H1 (cell line): ENCODE results near the gene UPK2. TPM values are rescaled to one million over a fixed set of nuclear protein-coding genes. Genes with fewer than 3 reads are reported as not detected.

Experiments
- CTCF ChIA-PET: fragments of 300-600 bp; sonication (Branson Sonifier 250); formaldehyde crosslinking; loops from one replicate; lab custom pipeline; 2021; ENCODE audit not compliant: partially characterized antibody; lab: Charles Lee
- POLR2A ChIA-PET: fragments of 300-600 bp; sonication (Branson Sonifier 250); formaldehyde crosslinking; loops from one replicate; lab custom pipeline; 2021; ENCODE audit warnings: inconsistent platforms; ENCODE audit not compliant: partially characterized antibody; lab: Charles Lee
- DNase-seq, 2 experiments: peaks; one replicate each; pipeline versions ENCODE4 v3.0.0 to v3.0.0-alpha.2; 2010 to 2022; ENCODE audit warnings: low spot score in 2 of 2, low read depth in 1 of 2, mixed read lengths in 1 of 2
- FAIRE-seq: peaks from 2 replicates; lab custom pipeline; 2011; peaks lifted over from hg19 to GRCh38; lab: Jason Lieb, UNC
- H2AFZ ChIP-seq: 2 replicates; pipeline ENCODE4 v1.8.1; 2012; ENCODE audit warnings: low read length, inconsistent platforms
- H2AK5ac ChIP-seq: 2 replicates; pipeline ENCODE4 v1.6.1; 2013; ENCODE audit warnings: low read depth, low read length
- H2BK120ac ChIP-seq: replicated peaks from 2 replicates; pipeline ENCODE3; 2013; ENCODE audit warnings: low read depth, low read length, inconsistent platforms
- H2BK12ac ChIP-seq: 2 replicates; pipeline ENCODE4 v1.6.1; 2013; ENCODE audit warnings: low read depth, low read length
- H2BK15ac ChIP-seq: 2 replicates; pipeline ENCODE4 v1.6.1; 2013; ENCODE audit warnings: low read length
- H2BK20ac ChIP-seq: 2 replicates; pipeline ENCODE4 v1.6.1; 2013; ENCODE audit warnings: low read length
- H2BK5ac ChIP-seq: 2 replicates; pipeline ENCODE4 v1.6.1; 2013; ENCODE audit warnings: low read depth, low read length
- H3K14ac ChIP-seq: 2 replicates; pipeline ENCODE4 v1.6.1; 2013; ENCODE audit warnings: inconsistent platforms; ENCODE audit not compliant: insufficient read length
- H3K18ac ChIP-seq: 2 replicates; pipeline ENCODE4 v1.6.1; 2013; ENCODE audit warnings: low read length; ENCODE audit errors: extremely low read depth
- H3K23ac ChIP-seq: 2 replicates; pipeline ENCODE4 v1.6.1; 2013; ENCODE audit warnings: inconsistent platforms; ENCODE audit not compliant: insufficient read length
- H3K23me2 ChIP-seq: 2 replicates; pipeline ENCODE4 v1.6.1; 2013; ENCODE audit warnings: low read depth, low read length
- H3K27ac ChIP-seq: 2 replicates; pipeline ENCODE4 v1.6.1; 2011; ENCODE audit warnings: low read depth, low read length, inconsistent platforms
- H3K27me3 ChIP-seq, 4 experiments: replicated peaks in 1 of 4; 1 replicate in 1 of 4; 2 replicates in 3 of 4; pipeline versions ENCODE4 v1.6.1 to v1.8.1; 2011 to 2013; ENCODE audit warnings: low read length in 3 of 4, mild to moderate bottlenecking in 3 of 4, inconsistent platforms in 2 of 4, mixed read lengths in 2 of 4, moderate library complexity in 1 of 4; ENCODE audit not compliant: control insufficient read depth in 3 of 4, insufficient read depth in 3 of 4; ENCODE audit errors: extremely low read depth in 1 of 4
- H3K36me3 ChIP-seq, 4 experiments: 2 replicates each; pipeline versions ENCODE4 v1.6.1 to v1.8.1; 2011 to 2013; ENCODE audit warnings: mild to moderate bottlenecking in 4 of 4, low read length in 3 of 4, moderate library complexity in 2 of 4, control low read depth in 1 of 4, inconsistent platforms in 1 of 4; ENCODE audit not compliant: insufficient read depth in 4 of 4, control insufficient read depth in 2 of 4
- H3K4ac ChIP-seq: replicated peaks from 2 replicates; pipeline ENCODE3; 2013; ENCODE audit warnings: low read length, low read depth, mixed read lengths, inconsistent platforms; ENCODE audit not compliant: insufficient read length
- H3K4me1 ChIP-seq, 4 experiments: replicated peaks in 1 of 4; 1 replicate in 1 of 4; 2 replicates in 3 of 4; pipeline versions ENCODE4 v1.6.1 to v1.8.1; 2011 to 2013; ENCODE audit warnings: low read length in 3 of 4, inconsistent platforms in 2 of 4, mixed read lengths in 1 of 4; ENCODE audit not compliant: insufficient read depth in 4 of 4, control insufficient read depth in 3 of 4
- H3K4me2 ChIP-seq, 2 experiments: 2 replicates each; pipeline versions ENCODE4 v1.6.1 to v1.8.1; 2011 to 2013; ENCODE audit warnings: low read depth in 2 of 2, low read length in 2 of 2, control low read depth in 1 of 2, inconsistent platforms in 1 of 2, mild to moderate bottlenecking in 1 of 2; ENCODE audit not compliant: insufficient read depth in 1 of 2
- H3K4me3 ChIP-seq, 4 experiments: fragments of 200-600, 300-600 bp in 1 of 4; sonication (generic), shearing (Covaris generic), sonication (Bioruptor Twin) in 1 of 4; 2 replicates each; pipeline versions ENCODE4 v1.5.1 to v1.8.1; 2011 to 2016; ENCODE audit warnings: low read length in 4 of 4, low read depth in 3 of 4, control low read depth in 2 of 4, inconsistent platforms in 2 of 4, mild to moderate bottlenecking in 2 of 4, mixed read lengths in 1 of 4, moderate library complexity in 1 of 4; ENCODE audit not compliant: insufficient read depth in 2 of 4; ENCODE audit errors: extremely low read depth in 1 of 4
- H3K56ac ChIP-seq: replicated peaks from 2 replicates; pipeline ENCODE3; 2013; ENCODE audit warnings: low read depth, mild to moderate bottlenecking, mixed read lengths, low read length, inconsistent platforms; ENCODE audit not compliant: insufficient read length
- H3K79me1 ChIP-seq: 2 replicates; pipeline ENCODE4 v1.6.1; 2013; ENCODE audit warnings: low read depth, low read length, control low read depth
- H3K79me2 ChIP-seq, 2 experiments: 2 replicates each; pipeline versions ENCODE4 v1.6.1 to v1.8.1; 2012 to 2013; ENCODE audit warnings: low read length in 2 of 2, mild to moderate bottlenecking in 2 of 2, inconsistent platforms in 1 of 2; ENCODE audit not compliant: insufficient read depth in 2 of 2, control insufficient read depth in 1 of 2
- H3K9ac ChIP-seq, 4 experiments: replicated peaks in 1 of 4; 1 replicate in 1 of 4; 2 replicates in 3 of 4; pipeline versions ENCODE4 v1.6.1 to v1.8.1; 2011 to 2013; ENCODE audit warnings: low read depth in 3 of 4, low read length in 3 of 4, control low read depth in 2 of 4, mild to moderate bottlenecking in 2 of 4, moderate library complexity in 2 of 4, inconsistent platforms in 1 of 4; ENCODE audit errors: extremely low read depth in 1 of 4
- H3K9me3 ChIP-seq, 2 experiments: 2 replicates each; pipeline versions ENCODE4 v1.6.1 to v1.8.1; 2012 to 2013; ENCODE audit warnings: mild to moderate bottlenecking in 2 of 2, moderate library complexity in 2 of 2, control low read depth in 1 of 2, inconsistent platforms in 1 of 2, low read depth in 1 of 2, low read length in 1 of 2, mixed read lengths in 1 of 2; ENCODE audit not compliant: insufficient read depth in 2 of 2
- H4K20me1 ChIP-seq, 2 experiments: replicated peaks in 1 of 2; 2 replicates each; pipeline versions ENCODE3 to v1.8.1; 2011 to 2013; ENCODE audit warnings: inconsistent platforms in 2 of 2, low read length in 2 of 2, mild to moderate bottlenecking in 1 of 2; ENCODE audit not compliant: insufficient read depth in 2 of 2, control insufficient read depth in 1 of 2
- H4K5ac ChIP-seq: 2 replicates; pipeline ENCODE4 v1.6.1; 2013; ENCODE audit warnings: low read length, low read depth, mixed read lengths, inconsistent platforms; ENCODE audit not compliant: insufficient read length
- H4K8ac ChIP-seq: 2 replicates; pipeline ENCODE4 v1.8.0; 2013; ENCODE audit warnings: mild to moderate bottlenecking, moderate library complexity, low read length, inconsistent platforms; ENCODE audit not compliant: insufficient read depth; ENCODE audit errors: extremely low read depth
- H4K91ac ChIP-seq: replicated peaks from 2 replicates; pipeline ENCODE3; 2013; ENCODE audit warnings: low read length, mixed read lengths, inconsistent platforms; ENCODE audit not compliant: insufficient read length
- ASH2L ChIP-seq: fragments of 200-600, 300-600 bp; sonication (generic); IDR thresholded peaks from one replicate; pipeline ENCODE4 v1.7.1; 2017; ENCODE audit warnings: low read length
- JUN ChIP-seq: IDR thresholded peaks from 2 replicates; pipeline ENCODE4 v1.6.1; 2011; ENCODE audit warnings: low read depth, mild to moderate bottlenecking, improper control_type of control experiment, low read length
- POLR2AphosphoS5 ChIP-seq: IDR thresholded peaks from 2 replicates; pipeline ENCODE4 v1.6.1; 2011; ENCODE audit warnings: low read depth, low read length
- TBP ChIP-seq: IDR thresholded peaks from 2 replicates; pipeline ENCODE4 v1.6.1; 2011; ENCODE audit warnings: low read depth, low read length, improper control_type of control experiment
- YY1 ChIP-seq: IDR thresholded peaks from 2 replicates; pipeline ENCODE4 v1.6.1; 2011; ENCODE audit warnings: low read depth, mild to moderate bottlenecking, low read length
- WGBS, 2 experiments: shearing (Covaris generic) in 1 of 2; methylation state at CpG; one replicate each; pipeline versions ENCODE4 v1.1.6 to v1.1.7; 2013 to 2015; ENCODE audit warnings: low lambda C conversion rate in 2 of 2, mixed read lengths in 2 of 2, inconsistent platforms in 1 of 2, low coverage in 1 of 2, missing lambda C conversion rate in 1 of 2; ENCODE audit not compliant: insufficient replicate concordance in 2 of 2, insufficient coverage in 1 of 2, insufficient read length in 1 of 2; ENCODE audit errors: extremely low coverage in 1 of 2, missing lambda C conversion rate in 1 of 2; 5-methylcytosine and 5-hydroxymethylcytosine counted together
- polyA plus RNA-seq, 7 experiments: library from polyadenylated mRNA; depleted of rRNA in 3 of 7; stranded (reverse) in 5 of 7; unstranded in 2 of 7; fragments of >200 nt in 5 of 7; fragments of 200-250 nt in 2 of 7; gene quantifications; 1 replicate in 5 of 7; 2 replicates in 1 of 7; 4 replicates in 1 of 7; pipeline versions ENCODE4 v1.2.1 to v1.2.3, GENCODE V29; 2011 to 2013; ENCODE audit warnings: missing spikeins in 2 of 7, mixed read lengths in 2 of 7
- total RNA-seq: library from RNA; stranded (reverse); fragmentation: NEBNext Ultra II Directional; extraction: Animal tissue kit (Norgen Biotek cat#: 25700); gene quantifications from 2 replicates; pipeline ENCODE4 v1.2.1, GENCODE V29; 2021

UPK2 gene
- total and polyA plus RNA-seq, 2 of the 8 experiments (the other 6 are each of a cell fraction or from before 2014, with no cell fraction given): 0.76 TPM; not detected in 1

GRCh38 chr11:118988280-118988679 lies 32.2 kb downstream of the UPK2 start:
- TF ChIP-seq JUN: no peak
- TF ChIP-seq ASH2L: no peak
- TF ChIP-seq POLR2AphosphoS5: no peak
- TF ChIP-seq YY1: no peak
- no peak for TF ChIP-seq TBP
- Histone ChIP-seq H2BK20ac (no peak overlapping the region), H2AK5ac (no peak overlapping the region), H3K9me3 (no peaks in the 10 kb centered on the region; a peak in 1 of 4 replicates), H3K9ac (no peak overlapping the region), H2BK12ac (no peak overlapping the region), H3K4ac (no peak overlapping the region), H3K79me2 (no peaks in the 10 kb centered on the region), H2BK15ac (no peak overlapping the region), H4K8ac (no peak overlapping the region), H4K5ac (no peak overlapping the region), H2BK120ac (no peak overlapping the region), H4K91ac (no peak overlapping the region), H3K14ac (no peak overlapping the region), H2AFZ (no peak overlapping the region), H3K4me3 (no peak overlapping the region), H4K20me1 (no peaks in the 10 kb centered on the region), H3K27me3 (no peaks in the 10 kb centered on the region), H3K36me3 (peaks cover 0 to 10% (median 0%) of the 10 kb centered on the region in 4 experiments; a peak in 2 of 8 replicates), H3K4me1 (no peaks in the 10 kb centered on the region), H3K4me2 (no peak overlapping the region), H3K56ac (no peak overlapping the region), H2BK5ac (no peak overlapping the region), H3K23ac (no peak overlapping the region), H3K23me2 (no peaks in the 10 kb centered on the region), H3K79me1 (no peaks in the 10 kb centered on the region), H3K27ac (no peak overlapping the region), H3K18ac (no peak overlapping the region)
- FAIRE-seq: no peak
- ChIA-PET CTCF (no interaction called here), POLR2A (interaction anchor here (0.7 to 2.2 kb wide), 3 partner anchors 8 to 106 kb away, joined by 3 to 12 read pairs (median 3); no protein-coding TSS in a partner anchor)
- WGBS, 2 experiments: 65% methylated on average over 5 of the region's 5 CpGs; no CpG with 5 or more reads in 1 of the 2 experiments
- no peak for DNase-seq
